Mucosa of rectum (tissue), 2 donors: ENCODE data around the gene PARD6B.
"Not testable (repeated sequence)": the region's sequence is repeated elsewhere in the genome, so short reads cannot be mapped to it uniquely, and the experiment has no call there.

Experiments used
- H3K27ac ChIP-seq, 2 donors: one replicate each; pipeline ENCODE4 v1.7.0; 2013; ENCODE audit warnings: inconsistent platforms in 2 of 2, low read depth in 2 of 2, low read length in 2 of 2
- H3K27me3 ChIP-seq, 2 donors: one replicate each; pipeline ENCODE4 v1.7.0; 2013; ENCODE audit warnings: low read length in 2 of 2; ENCODE audit not compliant: control insufficient read depth in 2 of 2, insufficient read depth in 2 of 2
- H3K36me3 ChIP-seq, 2 donors: one replicate each; pipeline ENCODE4 v1.7.0; 2013; ENCODE audit warnings: low read length in 2 of 2; ENCODE audit not compliant: control insufficient read depth in 2 of 2, insufficient read depth in 2 of 2
- H3K4me1 ChIP-seq, 2 donors: one replicate each; pipeline ENCODE4 v1.7.0; 2013; ENCODE audit warnings: low read length in 2 of 2, mild to moderate bottlenecking in 1 of 2; ENCODE audit not compliant: control insufficient read depth in 2 of 2, insufficient read depth in 2 of 2
- H3K4me3 ChIP-seq, 2 donors: one replicate each; pipeline ENCODE4 v1.7.0; 2013; ENCODE audit warnings: low read length in 2 of 2
- H3K9ac ChIP-seq, 2 donors: one replicate each; pipeline ENCODE4 v1.7.0; 2013; ENCODE audit warnings: low read length in 2 of 2, low read depth in 1 of 2, mild to moderate bottlenecking in 1 of 2
- H3K9me3 ChIP-seq, 2 donors: one replicate each; pipeline ENCODE4 v1.7.0; 2013; ENCODE audit warnings: low read length in 2 of 2; ENCODE audit not compliant: control insufficient read depth in 2 of 2
- donor health status: healthy.
- donor health status: Normal muscosa, but diverticular disease.

Gene PARD6B

GRCh38 chr20:50798650-50799049, 67.3 kb downstream of the PARD6B start:
- Histone ChIP-seq H3K4me3 (no peak overlapping the region), H3K9ac (no peak overlapping the region), H3K9me3 (no peaks in the 10 kb centered on the region), H3K36me3 (no peaks in the 10 kb centered on the region), H3K27me3 (no peaks in the 10 kb centered on the region), H3K27ac (no peak overlapping the region), H3K4me1 (peaks cover 5 to 6% of the 10 kb centered on the region in 2 donors)

GRCh38 chr20:50799176-50799889, 68.0 kb downstream of the PARD6B start:
- Histone ChIP-seq H3K27ac (no peak overlapping the region), H3K27me3 (no peaks in the 10 kb centered on the region), H3K4me1 (peaks cover 3 to 6% of the 10 kb centered on the region in 2 donors), H3K9ac (no peak overlapping the region), H3K36me3 (no peaks in the 10 kb centered on the region), H3K4me3 (no peak overlapping the region), H3K9me3 (no peaks in the 10 kb centered on the region)

GRCh38 chr20:50799890-50800550, 68.6 kb downstream of the PARD6B start:
- Histone ChIP-seq H3K4me3 (no peak overlapping the region), H3K27me3 (no peaks in the 10 kb centered on the region), H3K27ac (no peak overlapping the region), H3K9ac (no peak overlapping the region), H3K36me3 (no peaks in the 10 kb centered on the region), H3K9me3 (no peaks in the 10 kb centered on the region), H3K4me1 (peaks cover 3 to 4% of the 10 kb centered on the region in 2 donors)

- not testable (repeated sequence) for H3K36me3 ChIP-seq, H3K9me3 ChIP-seq, H3K9ac ChIP-seq, H3K4me1 ChIP-seq, H3K27ac ChIP-seq, H3K4me3 ChIP-seq, H3K27me3 ChIP-seq
Measured at GRCh38 chr20:50800986-50801746, 69.8 kb downstream of the PARD6B start.

- Histone ChIP-seq H3K4me1 (no peaks in the 10 kb centered on the region), H3K36me3 (no peaks in the 10 kb centered on the region), H3K4me3 (no peak overlapping the region), H3K9me3 (no peaks in the 10 kb centered on the region), H3K9ac (no peak overlapping the region), H3K27ac (no peak overlapping the region), H3K27me3 (no peaks in the 10 kb centered on the region)
Measured at GRCh38 chr20:50801747-50802125, 70.4 kb downstream of the PARD6B start.

- Histone ChIP-seq H3K27me3 (no peaks in the 10 kb centered on the region), H3K9me3 (no peaks in the 10 kb centered on the region), H3K4me3 (no peak overlapping the region), H3K4me1 (no peaks in the 10 kb centered on the region), H3K9ac (no peak overlapping the region), H3K27ac (no peak overlapping the region), H3K36me3 (no peaks in the 10 kb centered on the region)
Measured at GRCh38 chr20:50802289-50802688, 70.9 kb downstream of the PARD6B start.

- no peaks in the 10 kb centered on the region for H3K4me1 ChIP-seq
- H3K9me3 ChIP-seq = no peaks in the 10 kb centered on the region
- H3K27ac ChIP-seq = no peak overlapping the region
- H3K36me3 ChIP-seq = no peaks in the 10 kb centered on the region
- H3K4me3 ChIP-seq = no peak overlapping the region
- no peaks in the 10 kb centered on the region for H3K27me3 ChIP-seq
- no peak overlapping the region for H3K9ac ChIP-seq
Measured at GRCh38 chr20:50804437-50805348, 73.3 kb downstream of the PARD6B start.

GRCh38 chr20:50805349-50805684, 73.9 kb downstream of the PARD6B start:
- Histone ChIP-seq H3K4me1 (no peaks in the 10 kb centered on the region), H3K36me3 (no peaks in the 10 kb centered on the region), H3K9ac (no peak overlapping the region), H3K27me3 (no peaks in the 10 kb centered on the region), H3K27ac (no peak overlapping the region), H3K4me3 (no peak overlapping the region), H3K9me3 (no peaks in the 10 kb centered on the region)

- Histone ChIP-seq H3K36me3 (no peaks in the 10 kb centered on the region), H3K4me3 (no peak overlapping the region), H3K9me3 (no peaks in the 10 kb centered on the region), H3K27me3 (no peaks in the 10 kb centered on the region), H3K4me1 (no peaks in the 10 kb centered on the region), H3K9ac (no peak overlapping the region), H3K27ac (no peak overlapping the region)
Measured at GRCh38 chr20:50806126-50806768, 74.9 kb downstream of the PARD6B start.
